ENCODE data around the gene ANKUB1.

ANKUB1 gene

GRCh38 chr3:149767720-149768119 lies 24.6 kb downstream of the ANKUB1 start:
- no peak overlapping the region for H3K4me3 ChIP-seq (ENCODE audit: control insufficient read depth, low read depth, low read length)
- TF ChIP-seq, protein P1, sequence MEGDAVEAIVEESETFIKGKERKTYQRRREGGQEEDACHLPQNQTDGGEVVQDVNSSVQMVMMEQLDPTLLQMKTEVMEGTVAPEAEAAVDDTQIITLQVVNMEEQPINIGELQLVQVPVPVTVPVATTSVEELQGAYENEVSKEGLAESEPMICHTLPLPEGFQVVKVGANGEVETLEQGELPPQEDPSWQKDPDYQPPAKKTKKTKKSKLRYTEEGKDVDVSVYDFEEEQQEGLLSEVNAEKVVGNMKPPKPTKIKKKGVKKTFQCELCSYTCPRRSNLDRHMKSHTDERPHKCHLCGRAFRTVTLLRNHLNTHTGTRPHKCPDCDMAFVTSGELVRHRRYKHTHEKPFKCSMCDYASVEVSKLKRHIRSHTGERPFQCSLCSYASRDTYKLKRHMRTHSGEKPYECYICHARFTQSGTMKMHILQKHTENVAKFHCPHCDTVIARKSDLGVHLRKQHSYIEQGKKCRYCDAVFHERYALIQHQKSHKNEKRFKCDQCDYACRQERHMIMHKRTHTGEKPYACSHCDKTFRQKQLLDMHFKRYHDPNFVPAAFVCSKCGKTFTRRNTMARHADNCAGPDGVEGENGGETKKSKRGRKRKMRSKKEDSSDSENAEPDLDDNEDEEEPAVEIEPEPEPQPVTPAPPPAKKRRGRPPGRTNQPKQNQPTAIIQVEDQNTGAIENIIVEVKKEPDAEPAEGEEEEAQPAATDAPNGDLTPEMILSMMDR (IDR thresholded peaks at IDR 0.05; ENCODE audit: control insufficient read depth, insufficient read depth, low read depth, low read length, missing control alignments) = no peak
- no peak for DNase-seq (ENCODE audit: low read depth)

DNA sequence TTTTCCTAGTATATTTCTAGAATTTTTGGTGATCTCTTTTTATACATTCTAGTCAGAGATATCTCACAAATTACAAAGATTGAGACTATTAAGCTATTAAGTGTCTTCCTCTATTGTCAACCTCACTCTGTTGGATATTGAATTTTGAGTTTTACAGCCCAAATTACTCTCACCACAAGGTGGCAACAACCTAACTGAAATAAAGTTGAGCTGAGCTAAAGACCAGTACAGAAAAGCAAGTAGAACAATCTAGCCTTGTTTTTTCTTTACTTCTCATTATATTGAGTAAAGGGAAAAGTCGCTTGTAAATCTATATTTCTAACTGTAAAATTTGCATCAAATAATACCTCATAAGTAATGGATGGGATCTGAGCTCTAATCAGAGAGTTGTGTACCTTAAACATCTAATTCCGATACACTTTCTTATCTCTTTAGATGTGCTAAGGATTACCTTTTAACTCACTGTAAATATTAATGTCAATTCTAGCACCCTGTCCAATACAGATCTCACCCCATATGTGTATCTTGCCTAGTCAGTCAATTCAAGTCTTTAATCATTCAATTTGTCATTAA lies 26.5 kb downstream of the ANKUB1 start:
- no peak overlapping the region for H3K4me3 ChIP-seq (ENCODE audit: control insufficient read depth, low read depth, low read length)
- DNase-seq (ENCODE audit: low read depth) = peak; percentile 28
- TF ChIP-seq, protein P1 (IDR thresholded peaks at IDR 0.05; ENCODE audit: control insufficient read depth, insufficient read depth, low read depth, low read length, missing control alignments) = peak; percentile 61

- TF ChIP-seq, protein P1 (IDR thresholded peaks at IDR 0.05; ENCODE audit: control insufficient read depth, insufficient read depth, low read depth, low read length, missing control alignments) = no peak
- H3K4me3 ChIP-seq (ENCODE audit: control insufficient read depth, low read depth, low read length) = no peak overlapping the region
- DNase-seq (ENCODE audit: low read depth) = no peak
These were observed 28.1 kb downstream of the ANKUB1 start for GRCh38 chr3:149764302-149764701.

- DNase-seq (ENCODE audit: low read depth) = no peak
- TF ChIP-seq, protein P1 (IDR thresholded peaks at IDR 0.05; ENCODE audit: control insufficient read depth, insufficient read depth, low read depth, low read length, missing control alignments) = no peak
- H3K4me3 ChIP-seq (ENCODE audit: control insufficient read depth, low read depth, low read length) = no peak overlapping the region
These were observed 28.7 kb downstream of the ANKUB1 start for GRCh38 chr3:149763565-149764195.

GRCh38 chr3:149753717-149754116 lies 38.6 kb downstream of the ANKUB1 start:
- H3K4me3 ChIP-seq (ENCODE audit: control insufficient read depth, low read depth, low read length) = no peak overlapping the region
- DNase-seq (ENCODE audit: low read depth) = no peak
- TF ChIP-seq, protein P1 (IDR thresholded peaks at IDR 0.05; ENCODE audit: control insufficient read depth, insufficient read depth, low read depth, low read length, missing control alignments) = no peak

- no peak for DNase-seq (ENCODE audit: low read depth)
- peak overlapping the region; percentile 90 for H3K4me3 ChIP-seq (ENCODE audit: control insufficient read depth, low read depth, low read length)
- TF ChIP-seq, protein P1 (IDR thresholded peaks at IDR 0.05; ENCODE audit: control insufficient read depth, insufficient read depth, low read depth, low read length, missing control alignments) = no peak
These were observed 39.6 kb downstream of the ANKUB1 start for GRCh38 chr3:149752788-149753136.
